Thoracic aorta (tissue), 2 donors: Measurements from ENCODE around the gene DYSF. TPM values are rescaled to one million over a fixed set of nuclear protein-coding genes. Genes with fewer than 3 reads are reported as not detected.

Source experiments
- ATAC-seq: fragments of 150-250 bp; one replicate; pipeline ENCODE4 v1.8.0; 2017; ENCODE audit warnings: low read depth; ENCODE audit not compliant: insufficient number of reproducible peaks, low FRiP score
- DNase-seq: peaks from one replicate; pipeline ENCODE4 v3.0.0-alpha.2; 2020; ENCODE audit warnings: low spot score
- H3K27ac ChIP-seq, 2 donors: fragments of 200-600 bp; sonication (generic); 1 replicate in 1 of 2; 2 replicates in 1 of 2; pipeline ENCODE4 v1.5.1; 2016; ENCODE audit warnings: mild to moderate bottlenecking in 2 of 2, moderate library complexity in 2 of 2
- H3K27me3 ChIP-seq: fragments of 200-600 bp; sonication (generic); replicated peaks from 2 replicates; pipeline ENCODE4 v1.6.0; 2016; ENCODE audit warnings: mild to moderate bottlenecking; ENCODE audit not compliant: insufficient read depth
- H3K36me3 ChIP-seq: fragments of 200-600 bp; sonication (generic); one replicate; pipeline ENCODE4 v1.5.1; 2016
- H3K4me1 ChIP-seq, 2 donors: fragments of 200-600 bp; sonication (generic); 1 replicate in 1 of 2; 2 replicates in 1 of 2; pipeline versions ENCODE4 v1.5.1 to v1.6.0; 2016; ENCODE audit warnings: low read depth in 2 of 2, mild to moderate bottlenecking in 1 of 2; ENCODE audit not compliant: control insufficient read depth in 1 of 2
- H3K4me3 ChIP-seq: fragments of 200-600 bp; sonication (generic); 2 replicates; pipeline ENCODE4 v1.5.1; 2016; ENCODE audit warnings: mild to moderate bottlenecking
- H3K9me3 ChIP-seq: fragments of 200-600 bp; sonication (generic); 2 replicates; pipeline ENCODE4 v1.5.1; 2016
- total RNA-seq, 2 donors: library from RNA; depleted of rRNA; stranded (reverse); fragments of >200 nt; gene quantifications; one replicate each; pipeline versions ENCODE4 v1.1.0 to v1.2.3, GENCODE V29; 2016
- TF ChIP-seq, protein P1 (sequence below): fragments of 200-600 bp; sonication (generic); IDR thresholded peaks from one replicate; pipeline ENCODE4 v1.5.1; 2019; ENCODE audit warnings: antibody characterized with exemption

Gene DYSF
- total RNA-seq, 2 donors from 2014 or later, result 13.0 to 15.2 TPM

DNA sequence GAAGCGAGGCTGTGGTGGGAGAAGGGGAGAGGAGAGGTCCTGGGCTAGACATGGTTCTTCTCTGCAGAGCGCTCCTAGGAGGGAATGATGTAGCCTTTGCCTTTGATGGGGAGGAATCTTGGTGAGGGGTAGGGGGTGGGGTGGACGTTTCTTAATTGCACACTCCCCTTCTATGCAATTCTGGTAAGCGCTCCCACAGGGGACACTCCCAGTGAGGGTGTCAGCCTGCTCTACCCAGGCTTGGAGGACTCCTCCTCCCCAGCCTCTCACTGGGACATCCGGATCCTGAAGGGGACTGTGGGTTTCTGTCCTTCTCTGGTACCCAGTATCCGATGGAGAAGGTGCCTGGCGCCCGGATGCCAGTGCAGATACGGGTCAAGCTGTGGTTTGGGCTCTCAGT, 114.3 kb downstream of the DYSF start:
- H3K9me3 ChIP-seq, result no peaks in the 10 kb centered on the region
- H3K4me1 ChIP-seq, result peaks cover 14 to 36% of the 10 kb centered on the region in 2 donors
- no peaks in the 10 kb centered on the region for H3K36me3 ChIP-seq
- no peak overlapping the region for H3K27ac ChIP-seq
- H3K4me3 ChIP-seq, result no peak overlapping the region
- ATAC-seq (no peak), DNase-seq (no peak)
- H3K27me3 ChIP-seq, result no peaks in the 10 kb centered on the region
- TF ChIP-seq, protein P1, sequence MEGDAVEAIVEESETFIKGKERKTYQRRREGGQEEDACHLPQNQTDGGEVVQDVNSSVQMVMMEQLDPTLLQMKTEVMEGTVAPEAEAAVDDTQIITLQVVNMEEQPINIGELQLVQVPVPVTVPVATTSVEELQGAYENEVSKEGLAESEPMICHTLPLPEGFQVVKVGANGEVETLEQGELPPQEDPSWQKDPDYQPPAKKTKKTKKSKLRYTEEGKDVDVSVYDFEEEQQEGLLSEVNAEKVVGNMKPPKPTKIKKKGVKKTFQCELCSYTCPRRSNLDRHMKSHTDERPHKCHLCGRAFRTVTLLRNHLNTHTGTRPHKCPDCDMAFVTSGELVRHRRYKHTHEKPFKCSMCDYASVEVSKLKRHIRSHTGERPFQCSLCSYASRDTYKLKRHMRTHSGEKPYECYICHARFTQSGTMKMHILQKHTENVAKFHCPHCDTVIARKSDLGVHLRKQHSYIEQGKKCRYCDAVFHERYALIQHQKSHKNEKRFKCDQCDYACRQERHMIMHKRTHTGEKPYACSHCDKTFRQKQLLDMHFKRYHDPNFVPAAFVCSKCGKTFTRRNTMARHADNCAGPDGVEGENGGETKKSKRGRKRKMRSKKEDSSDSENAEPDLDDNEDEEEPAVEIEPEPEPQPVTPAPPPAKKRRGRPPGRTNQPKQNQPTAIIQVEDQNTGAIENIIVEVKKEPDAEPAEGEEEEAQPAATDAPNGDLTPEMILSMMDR, result no peak

DNA sequence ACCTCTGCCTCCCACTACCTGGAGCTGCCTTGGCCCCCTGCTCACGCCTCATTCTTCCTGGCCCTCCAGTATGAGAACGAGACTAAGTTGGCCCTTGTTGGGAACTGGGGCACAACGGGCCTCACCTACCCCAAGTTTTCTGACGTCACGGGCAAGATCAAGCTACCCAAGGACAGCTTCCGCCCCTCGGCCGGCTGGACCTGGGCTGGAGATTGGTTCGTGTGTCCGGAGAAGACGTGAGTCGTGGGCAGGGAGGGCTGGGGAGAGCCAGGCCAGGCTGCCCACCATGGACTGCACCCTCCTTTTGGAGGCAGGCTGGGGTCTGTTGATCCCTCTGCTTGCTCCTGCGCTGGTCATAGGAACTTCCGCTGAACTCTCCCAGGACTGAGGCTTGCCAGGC, 114.7 kb downstream of the DYSF start:
- TF ChIP-seq, protein P1, result no peak
- DNase-seq, result no peak
- Histone ChIP-seq H3K4me3 (no peak overlapping the region), H3K9me3 (no peaks in the 10 kb centered on the region), H3K4me1 (peaks cover 14 to 33% of the 10 kb centered on the region in 2 donors), H3K36me3 (no peaks in the 10 kb centered on the region), H3K27ac (no peak overlapping the region), H3K27me3 (no peaks in the 10 kb centered on the region)
- no peak for ATAC-seq

DNA sequence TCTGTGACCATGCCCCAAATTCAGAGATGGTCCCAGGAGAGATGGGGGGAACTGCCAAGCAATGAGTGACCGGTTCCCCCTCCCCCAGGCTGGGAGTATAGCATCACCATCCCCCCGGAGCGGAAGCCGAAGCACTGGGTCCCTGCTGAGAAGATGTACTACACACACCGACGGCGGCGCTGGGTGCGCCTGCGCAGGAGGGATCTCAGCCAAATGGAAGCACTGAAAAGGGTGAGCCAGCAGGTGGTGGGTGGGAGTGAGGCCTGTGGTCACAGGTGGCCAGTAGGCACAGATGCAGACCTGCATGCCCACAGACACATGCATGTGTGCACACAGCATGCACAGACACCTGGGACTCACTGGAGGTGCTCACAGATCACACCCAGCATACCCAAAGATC, 117.2 kb downstream of the DYSF start:
- Histone ChIP-seq H3K27ac (no peak overlapping the region), H3K4me3 (no peak overlapping the region), H3K9me3 (no peaks in the 10 kb centered on the region), H3K36me3 (no peaks in the 10 kb centered on the region), H3K27me3 (no peaks in the 10 kb centered on the region), H3K4me1 (peaks cover 12 to 23% of the 10 kb centered on the region in 2 donors)
- DNase-seq (no peak), ATAC-seq (no peak)
- TF ChIP-seq, protein P1, result no peak

DNA sequence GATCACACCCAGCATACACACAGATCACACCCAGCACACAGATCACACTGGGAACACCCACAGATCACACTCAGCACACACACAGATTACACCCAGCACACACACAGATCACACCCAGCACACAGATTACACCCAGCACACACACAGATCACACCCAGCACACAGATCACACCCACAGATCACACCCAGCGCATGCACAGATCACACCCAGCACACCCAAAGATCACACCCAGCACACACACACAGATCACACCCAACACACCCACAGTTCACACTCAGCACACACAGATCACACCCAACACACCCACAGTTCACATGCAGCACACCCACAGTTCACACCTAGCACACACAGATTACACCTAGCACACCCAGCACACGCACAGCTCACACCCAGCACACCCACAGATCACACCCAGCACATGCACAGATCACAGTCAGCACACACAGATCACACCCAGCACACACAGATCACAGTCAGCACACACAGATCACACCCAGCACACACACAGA, 117.6 kb downstream of the DYSF start:
- H3K36me3 ChIP-seq, result no peaks in the 10 kb centered on the region
- no peaks in the 10 kb centered on the region for H3K9me3 ChIP-seq
- H3K27ac ChIP-seq, result no peak overlapping the region
- TF ChIP-seq, protein P1, result no peak
- DNase-seq (no peak), ATAC-seq (no peak)
- no peak overlapping the region for H3K4me3 ChIP-seq
- H3K27me3 ChIP-seq, result no peaks in the 10 kb centered on the region
- H3K4me1 ChIP-seq, result peaks cover 7 to 22% of the 10 kb centered on the region in 2 donors

DNA sequence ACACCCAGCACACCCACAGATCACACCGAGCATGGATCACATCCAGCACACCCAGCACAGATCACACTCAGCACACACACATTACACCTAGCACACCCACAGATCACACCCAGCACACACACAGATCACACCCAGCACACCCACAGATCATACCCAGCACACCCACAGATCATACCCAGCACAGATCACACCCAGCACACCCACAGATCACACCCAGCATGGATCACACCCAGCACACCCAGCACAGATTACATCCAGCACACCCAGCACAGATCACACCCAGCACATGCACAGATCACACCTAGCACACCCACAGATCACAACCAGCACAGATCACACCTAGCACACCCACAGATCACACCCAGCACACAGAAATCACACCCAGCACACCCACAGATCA, 118.6 kb downstream of the DYSF start:
- Histone ChIP-seq H3K27me3 (no peaks in the 10 kb centered on the region), H3K4me3 (no peak overlapping the region), H3K36me3 (no peaks in the 10 kb centered on the region), H3K9me3 (no peaks in the 10 kb centered on the region), H3K27ac (no peak overlapping the region), H3K4me1 (peaks cover 2 to 22% of the 10 kb centered on the region in 2 donors)
- no peak for DNase-seq
- ATAC-seq, result no peak
- TF ChIP-seq, protein P1, result no peak
